ENCODE results near the gene PI4KB. TPM values are rescaled to one million over a fixed set of nuclear protein-coding genes. Genes with fewer than 3 reads are reported as not detected.

PI4KB gene
- total and polyA plus RNA-seq, 9 of the 15 experiments (the other 6 are each of a cell fraction or from before 2014, with no cell fraction given) = 3.1 to 65.4 (median 45.1) TPM

- TF ChIP-seq ETS2 (tag; IDR thresholded peaks at IDR 0.05; ENCODE audit: borderline replicate concordance, poor library complexity, severe bottlenecking) (no peak), TSHZ1 (CRISPR knock-in tag; IDR thresholded peaks at IDR 0.05) (no peak), LCOR (CRISPR knock-in tag; IDR thresholded peaks at IDR 0.05) (no peak), TOE1 (IDR thresholded peaks at IDR 0.05; ENCODE audit: borderline replicate concordance) (peak; percentile 44; the same call in 1 of the 2 replicates), TOE1 (CRISPR knock-in tag; IDR thresholded peaks at IDR 0.05; ENCODE audit: borderline replicate concordance, low read depth) (no peak), FIP1L1 (IDR thresholded peaks at IDR 0.05; ENCODE audit: low read depth, low read length, poor library complexity, severe bottlenecking) (peak; percentile 48), HDAC2 (IDR thresholded peaks at IDR 0.05) (no peak), BRCA1 (IDR thresholded peaks at IDR 0.05) (no peak), BRCA1 (CRISPR knock-in tag; IDR thresholded peaks at IDR 0.05) (no peak), GTF2E2 (tag; IDR thresholded peaks at IDR 0.05) (peak; percentile 69; the same call in 1 of the 2 replicates), NFRKB (IDR thresholded peaks at IDR 0.05; ENCODE audit: low read depth) (peak; percentile 11; the same call in 1 of the 2 replicates), ZKSCAN3 (CRISPR knock-in tag; IDR thresholded peaks at IDR 0.05) (no peak), TSC22D4 (tag; IDR thresholded peaks at IDR 0.05) (no peak), CBX5 (IDR thresholded peaks at IDR 0.05; ENCODE audit: borderline replicate concordance, low read depth) (no peak), HSF4 (CRISPR knock-in tag; IDR thresholded peaks at IDR 0.05; ENCODE audit: borderline replicate concordance) (no peak), ZNF395 (CRISPR knock-in tag; IDR thresholded peaks at IDR 0.05) (no peak), SIRT6 (IDR thresholded peaks at IDR 0.05; ENCODE audit: low read depth, low read length) (no peak), MYC (IDR thresholded peaks at IDR 0.05; ENCODE audit: low read depth, low read length) (peak; percentile 59), MYC (CRISPR knock-in tag; IDR thresholded peaks at IDR 0.05; ENCODE audit: borderline replicate concordance, low read depth) (no peak), KLF6 (CRISPR knock-in tag; IDR thresholded peaks at IDR 0.05; ENCODE audit: borderline replicate concordance) (no peak), BCLAF1 (IDR thresholded peaks at IDR 0.05; ENCODE audit: borderline replicate concordance in 1 of 2, control insufficient read depth in 1 of 2, low read depth in 2 of 2, low read length in 1 of 2) (no peak)
Observed at GRCh38 chr1:151327223-151327902, at the start of gene PI4KB (continued).
